H1 (cell line): ENCODE measurements around the gene UBE3C.

Source experiments
- CEBPB ChIP-seq: IDR thresholded peaks from 2 replicates; pipeline ENCODE4 v1.6.1; 2012; ENCODE audit warnings: low read depth, low read length
- CTCF ChIP-seq, 3 experiments: IDR thresholded peaks; 1 replicate in 2 of 3; 2 replicates in 1 of 3; pipeline versions ENCODE4 v1.5.1 to v1.6.1; 2011; ENCODE audit warnings: low read length in 3 of 3, mild to moderate bottlenecking in 3 of 3, inconsistent platforms in 2 of 3, low read depth in 1 of 3, moderate library complexity in 1 of 3; ENCODE audit not compliant: insufficient read depth in 1 of 3; ENCODE audit errors: control extremely low read depth in 1 of 3
- EP300 ChIP-seq, 2 experiments: IDR thresholded peaks; 1 replicate in 1 of 2; 2 replicates in 1 of 2; pipeline ENCODE4 v1.6.1; 2011 to 2012; ENCODE audit warnings: low read depth in 2 of 2, low read length in 2 of 2, mild to moderate bottlenecking in 2 of 2, borderline replicate concordance in 1 of 2, inconsistent platforms in 1 of 2, moderate library complexity in 1 of 2
- GABPA ChIP-seq: IDR thresholded peaks from 2 replicates; pipeline ENCODE4 v1.6.1; 2011; ENCODE audit warnings: mild to moderate bottlenecking, low read length, moderate library complexity, borderline replicate concordance; ENCODE audit not compliant: insufficient read depth
- HDAC2 ChIP-seq, 2 experiments: fragments of 300-600 bp in 1 of 2; sonication (generic) in 1 of 2; IDR thresholded peaks; 2 replicates each; pipeline ENCODE4 v1.6.1; 2011 to 2012; ENCODE audit warnings: low read depth in 2 of 2, low read length in 2 of 2, mild to moderate bottlenecking in 2 of 2, moderate library complexity in 2 of 2, borderline replicate concordance in 1 of 2, inconsistent platforms in 1 of 2
- POLR2A ChIP-seq, 2 experiments: IDR thresholded peaks; 1 replicate in 1 of 2; 2 replicates in 1 of 2; pipeline ENCODE4 v1.6.1; 2011; ENCODE audit warnings: low read depth in 2 of 2, low read length in 2 of 2, mild to moderate bottlenecking in 2 of 2; ENCODE audit errors: control extremely low read depth in 1 of 2
- TCF12 ChIP-seq: IDR thresholded peaks from 2 replicates; pipeline ENCODE4 v1.6.1; 2011; ENCODE audit warnings: low read depth, mild to moderate bottlenecking, low read length

GRCh38 chr7:157273208-157274093 is 134.7 kb downstream of the UBE3C start:
- TF ChIP-seq POLR2A (IDR thresholded peaks at IDR 0.05; ENCODE audit: control extremely low read depth in 1 of 2, low read depth in 2 of 2, low read length in 2 of 2) (no peak), TCF12 (no peak), EP300 (IDR thresholded peaks at IDR 0.05; ENCODE audit: borderline replicate concordance in 1 of 2, low read depth in 2 of 2, low read length in 2 of 2) (no peak), CTCF (IDR thresholded peaks at IDR 0.05; ENCODE audit: control extremely low read depth in 1 of 3, insufficient read depth in 1 of 3, low read depth in 1 of 3, low read length in 3 of 3) (peak in 2 of 3 experiments; percentile 97 to 98; a peak in 3 of 4 replicates), CEBPB (no peak), GABPA (peak; percentile 68; the same call in 1 of the 2 replicates), HDAC2 (IDR thresholded peaks at IDR 0.05; ENCODE audit: borderline replicate concordance in 1 of 2, low read depth in 2 of 2, low read length in 2 of 2) (no peak)
